Activated CD8-positive, alpha-beta T cell treated with anti-CD3 and anti-CD28 coated beads for 36 hours (primary cell): ENCODE data around the gene SLC5A8. TPM values are rescaled to one million over a fixed set of nuclear protein-coding genes. Genes with fewer than 3 reads are reported as not detected.
"Not testable (repeated sequence)": the region's sequence is repeated elsewhere in the genome, so short reads cannot be mapped to it uniquely, and the experiment has no call there.

Experiments used
- ATAC-seq: fragments of 200-7000 bp; cut with Tn5 transposase; one replicate; pipeline ENCODE4 v1.10.0; 2021; ENCODE audit warnings: mild to moderate bottlenecking, moderate library complexity
- CTCF ChIA-PET: fragments of 350-600 bp; sonication (Branson Sonifier 250); formaldehyde crosslinking; loops from one replicate; lab custom pipeline; 2021; ENCODE audit warnings: antibody characterized with exemption; lab: Charles Lee
- POLR2A ChIA-PET: fragments of 350-600 bp; sonication (Branson Sonifier 250); formaldehyde crosslinking; loops from one replicate; lab custom pipeline; 2021; ENCODE audit warnings: antibody characterized with exemption; lab: Charles Lee
- DNase-seq: peaks from one replicate; pipeline ENCODE4 v3.0.0-alpha.2; 2020
- H3K27ac Mint-ChIP-seq: one replicate; pipeline ENCODE4 v1.8.0; 2021; ENCODE audit warnings: mild to moderate bottlenecking, mixed read lengths
- H3K27me3 Mint-ChIP-seq: one replicate; pipeline ENCODE4 v1.8.0; 2021; ENCODE audit warnings: mixed read lengths
- H3K36me3 Mint-ChIP-seq: one replicate; pipeline ENCODE4 v1.8.0; 2021; ENCODE audit warnings: low read depth, mixed read lengths
- H3K4me1 Mint-ChIP-seq: one replicate; pipeline ENCODE4 v1.8.0; 2021; ENCODE audit warnings: low read depth, mixed read lengths
- H3K4me3 Mint-ChIP-seq: one replicate; pipeline ENCODE4 v1.8.0; 2021; ENCODE audit warnings: mild to moderate bottlenecking, moderate library complexity, mixed read lengths
- H3K9me3 Mint-ChIP-seq: one replicate; pipeline ENCODE4 v1.8.0; 2021; ENCODE audit warnings: mixed read lengths
- CTCF ChIP-seq: fragments of 200-600 bp; IDR thresholded peaks from one replicate; pipeline ENCODE4 v1.8.0; 2022; ENCODE audit warnings: antibody characterized with exemption, mild to moderate bottlenecking
- intact Hi-C: fragments of 100-400 bp; cut with micrococcal nuclease; formaldehyde crosslinking; loops from one replicate; pipeline ENCODE4 v1.10.0; 2022
- total RNA-seq, 2 experiments: library from RNA; stranded (reverse); gene quantifications; one replicate each; pipeline ENCODE4 v1.2.3, GENCODE V29; 2021

SLC5A8 gene
- total RNA-seq, 2 experiments from 2014 or later = not detected

- DNase-seq (no peak), ATAC-seq (no peak)
- H3K4me1 Mint-ChIP-seq = no peaks in the 10 kb centered on the region
- CTCF ChIA-PET = no interaction called here
- H3K27ac Mint-ChIP-seq = no peak overlapping the region
- no peak overlapping the region for H3K4me3 Mint-ChIP-seq
- no peaks in the 10 kb centered on the region for H3K36me3 Mint-ChIP-seq
- POLR2A ChIA-PET = no interaction called here
- H3K9me3 Mint-ChIP-seq = no peaks in the 10 kb centered on the region
- H3K27me3 Mint-ChIP-seq = peaks cover 2% of the 10 kb centered on the region
- TF ChIP-seq CTCF = no peak
- intact Hi-C loops = no loop called here
These were observed 44.7 kb downstream of the SLC5A8 start for GRCh38 chr12:101165319-101165718.

- DNase-seq, intact Hi-C loops, CTCF ChIA-PET, H3K36me3 Mint-ChIP-seq, ATAC-seq, H3K9me3 Mint-ChIP-seq, H3K27ac Mint-ChIP-seq, POLR2A ChIA-PET, H3K4me1 Mint-ChIP-seq, H3K27me3 Mint-ChIP-seq, H3K4me3 Mint-ChIP-seq: not testable (repeated sequence)
These were observed 64.1 kb downstream of the SLC5A8 start for GRCh38 chr12:101145777-101146431.

DNA sequence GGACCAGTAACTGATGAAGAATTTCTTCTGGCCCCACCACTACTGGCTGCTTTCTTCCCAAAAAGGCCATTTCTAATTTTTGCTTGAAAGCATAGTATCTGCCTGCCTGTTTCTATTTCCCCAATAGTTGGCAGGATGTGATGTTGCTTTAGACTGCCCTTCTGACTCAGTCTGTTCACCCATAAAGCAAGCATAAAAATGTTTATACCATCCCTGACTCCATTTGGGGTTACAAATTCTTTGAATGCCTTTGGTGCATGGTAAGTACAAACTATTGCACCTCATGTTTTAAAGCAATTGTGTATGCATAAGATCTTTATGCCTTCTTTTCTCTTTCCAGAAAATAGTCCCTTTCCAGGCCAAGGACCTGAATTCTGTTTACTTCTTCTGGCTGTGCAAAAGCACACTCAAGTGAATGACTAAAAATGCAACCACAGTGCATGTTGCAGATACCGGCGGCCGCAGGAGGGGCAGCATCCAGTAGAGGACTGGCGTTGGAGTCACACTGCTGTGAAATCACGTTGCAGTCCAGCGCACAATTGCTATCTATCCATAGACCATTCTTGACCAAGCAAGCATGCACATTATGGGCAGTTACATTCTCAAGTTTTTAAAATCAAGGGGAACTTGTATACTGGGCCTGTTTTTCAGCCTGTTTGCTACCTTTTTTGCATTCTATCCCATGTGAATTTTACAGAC is 82.4 kb downstream of the SLC5A8 start:
- Mint-ChIP-seq H3K36me3 (no peaks in the 10 kb centered on the region), H3K27ac (no peak overlapping the region), H3K27me3 (peaks cover 7% of the 10 kb centered on the region), H3K9me3 (no peaks in the 10 kb centered on the region), H3K4me3 (no peak overlapping the region), H3K4me1 (no peaks in the 10 kb centered on the region)
- CTCF ChIA-PET = no interaction called here
- ATAC-seq = no peak
- TF ChIP-seq CTCF = no peak
- POLR2A ChIA-PET = no interaction called here
- no peak for DNase-seq
- intact Hi-C loops = no loop called here

DNA sequence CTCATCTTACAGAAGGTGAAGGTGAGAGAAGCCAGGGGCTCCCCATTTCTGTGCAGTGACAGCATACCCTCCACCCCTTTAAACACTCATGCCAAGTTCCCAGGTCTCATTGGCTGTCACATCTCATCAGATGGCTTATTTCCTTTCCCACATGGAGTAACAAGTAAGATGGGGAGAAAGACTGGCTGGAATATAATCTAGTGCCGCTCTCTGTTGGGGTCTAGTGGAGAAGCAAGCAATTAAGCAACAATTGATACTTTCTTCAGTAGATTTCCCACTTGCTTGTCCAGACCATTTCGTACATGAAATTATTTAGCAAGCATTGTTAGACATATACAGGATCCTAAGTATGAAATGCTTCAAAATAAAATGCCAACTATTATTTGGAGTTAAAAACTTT is 92.2 kb downstream of the SLC5A8 start:
- no peak overlapping the region for H3K4me3 Mint-ChIP-seq
- no peak for ATAC-seq
- CTCF ChIA-PET = no interaction called here
- no peak for TF ChIP-seq CTCF
- no peak for DNase-seq
- H3K9me3 Mint-ChIP-seq = peaks cover 3% of the 10 kb centered on the region
- H3K36me3 Mint-ChIP-seq = no peaks in the 10 kb centered on the region
- intact Hi-C loops = no loop called here
- no peaks in the 10 kb centered on the region for H3K4me1 Mint-ChIP-seq
- H3K27ac Mint-ChIP-seq = no peak overlapping the region
- POLR2A ChIA-PET = no interaction called here
- no peaks in the 10 kb centered on the region for H3K27me3 Mint-ChIP-seq

DNA sequence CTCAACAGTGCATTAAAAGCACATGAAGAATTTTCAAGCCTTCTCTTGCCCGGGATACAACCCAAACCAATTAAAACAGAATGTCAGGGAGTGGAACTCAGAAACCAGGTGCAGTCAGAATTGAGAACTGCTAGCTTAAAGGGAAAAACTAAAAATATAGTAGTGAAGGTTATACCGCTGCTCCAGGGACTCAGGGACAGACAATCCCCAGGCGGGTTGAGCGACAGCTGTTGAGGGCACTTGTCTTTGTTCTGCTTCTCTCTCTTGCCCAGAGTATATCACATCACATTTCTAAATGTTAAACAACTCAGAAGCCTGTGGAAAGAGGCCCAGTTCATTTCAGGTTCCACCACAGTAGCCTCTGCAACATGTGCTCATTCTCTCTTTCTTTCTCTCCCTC is 93.1 kb downstream of the SLC5A8 start:
- ATAC-seq (no peak), DNase-seq (no peak)
- Mint-ChIP-seq H3K36me3 (no peaks in the 10 kb centered on the region), H3K9me3 (peaks cover 3% of the 10 kb centered on the region), H3K4me3 (no peak overlapping the region), H3K27ac (no peak overlapping the region), H3K27me3 (no peaks in the 10 kb centered on the region), H3K4me1 (no peaks in the 10 kb centered on the region)
- CTCF ChIA-PET = no interaction called here
- no peak for TF ChIP-seq CTCF
- POLR2A ChIA-PET = no interaction called here
- intact Hi-C loops = no loop called here
